ENCODE data around the gene HSF4.
A peak's percentile ranks its signal among the peaks of the same experiment; 100 is the strongest.

- TF ChIP-seq CTCF (IDR thresholded peaks at IDR 0.05) (peak in 2 of 4 experiments; percentile 7 to 24), POLR2A (IDR thresholded peaks at IDR 0.05) (no peak)
These were observed 34.7 kb downstream of the HSF4 start, which contains the start of gene ELMO3 for GRCh38 chr16:67199011-67199807.
